ENCODE results near the gene RELA.
"Not testable (repeated sequence)": the region's sequence is repeated elsewhere in the genome, so short reads cannot be mapped to it uniquely, and the experiment has no call there.

- TF ChIP-seq CTCF (tag by site-specific recombination; IDR thresholded peaks at IDR 0.05); ZNF776 (tag by site-specific recombination; IDR thresholded peaks at IDR 0.05; ENCODE audit: borderline replicate concordance); ZBTB26 (tag by site-specific recombination; optimal IDR thresholded peaks at IDR 0.05); ZNF121 (tag by site-specific recombination; IDR thresholded peaks at IDR 0.05); ZNF785 (tag by site-specific recombination; IDR thresholded peaks at IDR 0.05); ZNF133 (tag by site-specific recombination; IDR thresholded peaks at IDR 0.05); ZBTB44 (tag by site-specific recombination; IDR thresholded peaks at IDR 0.05); ZNF23 (tag by site-specific recombination; IDR thresholded peaks at IDR 0.05; ENCODE audit: borderline replicate concordance); ZNF473 (tag by site-specific recombination; IDR thresholded peaks at IDR 0.05); REPIN1 (tag by site-specific recombination; IDR thresholded peaks at IDR 0.05; ENCODE audit: low read depth); ZNF274 (IDR thresholded peaks at IDR 0.05; ENCODE audit: low read length); ZNF274 (tag by site-specific recombination; IDR thresholded peaks at IDR 0.05; ENCODE audit: borderline replicate concordance); ZFHX2 (tag by site-specific recombination; conservative IDR thresholded peaks at IDR 0.05): not testable (repeated sequence)
Observed at GRCh38 chr11:65707002-65707401, 44.3 kb upstream of the RELA start.

Data from HEK293 (cell line).